ENCODE measurements around the gene TANC1.
"Not testable (repeated sequence)": the region's sequence is repeated elsewhere in the genome, so short reads cannot be mapped to it uniquely, and the experiment has no call there.

The TANC1 gene

GRCh38 chr2:159131914-159132281, 163.5 kb downstream of the TANC1 start:
- Histone ChIP-seq H3K9me3 (ENCODE audit: control insufficient read depth, insufficient read depth, low read length) (no peaks in the 10 kb centered on the region), H3K36me3 (ENCODE audit: insufficient read depth, low read length) (no peaks in the 10 kb centered on the region), H3K9ac (ENCODE audit: low read depth, low read length) (no peak overlapping the region), H3K4me1 (ENCODE audit: insufficient read depth, low read length) (peaks cover 4% of the 10 kb centered on the region; the same call in 1 of the 2 replicates)

- no peaks in the 10 kb centered on the region for H3K36me3 ChIP-seq (ENCODE audit: insufficient read depth, low read length)
- H3K9ac ChIP-seq (ENCODE audit: low read depth, low read length), result no peak overlapping the region
- H3K9me3 ChIP-seq (ENCODE audit: control insufficient read depth, insufficient read depth, low read length), result no peaks in the 10 kb centered on the region
- H3K4me1 ChIP-seq (ENCODE audit: insufficient read depth, low read length), result peaks cover 13% of the 10 kb centered on the region
Observed at GRCh38 chr2:159133797-159134196, 165.4 kb downstream of the TANC1 start.

- H3K4me1 ChIP-seq (ENCODE audit: insufficient read depth, low read length), result peaks cover 15% of the 10 kb centered on the region
Observed at GRCh38 chr2:159134979-159135378, 166.5 kb downstream of the TANC1 start.

GRCh38 chr2:159136391-159136790, 168.0 kb downstream of the TANC1 start:
- H3K36me3 ChIP-seq (ENCODE audit: insufficient read depth, low read length), result no peaks in the 10 kb centered on the region
- H3K9me3 ChIP-seq (ENCODE audit: control insufficient read depth, insufficient read depth, low read length), result no peaks in the 10 kb centered on the region
- no peak overlapping the region for H3K9ac ChIP-seq (ENCODE audit: low read depth, low read length)
- peaks cover 14% of the 10 kb centered on the region for H3K4me1 ChIP-seq (ENCODE audit: insufficient read depth, low read length)

More at GRCh38 chr2:159134979-159135378, 166.5 kb downstream of the TANC1 start:
- Histone ChIP-seq H3K9me3 (ENCODE audit: control insufficient read depth, insufficient read depth, low read length) (no peaks in the 10 kb centered on the region), H3K9ac (ENCODE audit: low read depth, low read length) (no peak overlapping the region), H3K36me3 (ENCODE audit: insufficient read depth, low read length) (no peaks in the 10 kb centered on the region)

GRCh38 chr2:159137511-159138241, 169.2 kb downstream of the TANC1 start:
- H3K4me1 ChIP-seq (ENCODE audit: insufficient read depth, low read length), result peaks cover 10% of the 10 kb centered on the region; the same call in 1 of the 2 replicates
- no peaks in the 10 kb centered on the region for H3K9me3 ChIP-seq (ENCODE audit: control insufficient read depth, insufficient read depth, low read length)
- H3K36me3 ChIP-seq (ENCODE audit: insufficient read depth, low read length), result no peaks in the 10 kb centered on the region
- H3K9ac ChIP-seq (ENCODE audit: low read depth, low read length), result no peak overlapping the region

- Histone ChIP-seq H3K9ac (ENCODE audit: low read depth, low read length) (no peak overlapping the region), H3K4me1 (ENCODE audit: insufficient read depth, low read length) (peaks cover 10% of the 10 kb centered on the region; the same call in 1 of the 2 replicates), H3K9me3 (ENCODE audit: control insufficient read depth, insufficient read depth, low read length) (no peaks in the 10 kb centered on the region), H3K36me3 (ENCODE audit: insufficient read depth, low read length) (no peaks in the 10 kb centered on the region)
Observed at GRCh38 chr2:159138642-159139182, 170.3 kb downstream of the TANC1 start.

- Histone ChIP-seq H3K9ac (ENCODE audit: low read depth, low read length) (no peak overlapping the region), H3K36me3 (ENCODE audit: insufficient read depth, low read length) (no peaks in the 10 kb centered on the region), H3K4me1 (ENCODE audit: insufficient read depth, low read length) (peaks cover 10% of the 10 kb centered on the region; the same call in 1 of the 2 replicates), H3K9me3 (ENCODE audit: control insufficient read depth, insufficient read depth, low read length) (no peaks in the 10 kb centered on the region)
Observed at GRCh38 chr2:159139216-159139933, 170.9 kb downstream of the TANC1 start.

GRCh38 chr2:159140070-159140769, 171.8 kb downstream of the TANC1 start:
- H3K36me3 ChIP-seq (ENCODE audit: insufficient read depth, low read length), result no peaks in the 10 kb centered on the region
- no peaks in the 10 kb centered on the region for H3K9me3 ChIP-seq (ENCODE audit: control insufficient read depth, insufficient read depth, low read length)
- peaks cover 10% of the 10 kb centered on the region; the same call in 1 of the 2 replicates for H3K4me1 ChIP-seq (ENCODE audit: insufficient read depth, low read length)
- H3K9ac ChIP-seq (ENCODE audit: low read depth, low read length), result no peak overlapping the region

- H3K4me1 ChIP-seq (ENCODE audit: insufficient read depth, low read length), result peaks cover 10% of the 10 kb centered on the region; the same call in 1 of the 2 replicates
- H3K9ac ChIP-seq (ENCODE audit: low read depth, low read length); H3K36me3 ChIP-seq (ENCODE audit: insufficient read depth, low read length); H3K9me3 ChIP-seq (ENCODE audit: control insufficient read depth, insufficient read depth, low read length): not testable (repeated sequence)
Observed at GRCh38 chr2:159140821-159141220, 172.4 kb downstream of the TANC1 start.

GRCh38 chr2:159144776-159145614, 176.6 kb downstream of the TANC1 start:
- Histone ChIP-seq H3K9ac (ENCODE audit: low read depth, low read length) (no peak overlapping the region), H3K9me3 (ENCODE audit: control insufficient read depth, insufficient read depth, low read length) (no peaks in the 10 kb centered on the region), H3K4me1 (ENCODE audit: insufficient read depth, low read length) (no peaks in the 10 kb centered on the region), H3K36me3 (ENCODE audit: insufficient read depth, low read length) (no peaks in the 10 kb centered on the region)

GRCh38 chr2:159145745-159146354, 177.4 kb downstream of the TANC1 start:
- no peak overlapping the region for H3K9ac ChIP-seq (ENCODE audit: low read depth, low read length)
- no peaks in the 10 kb centered on the region for H3K4me1 ChIP-seq (ENCODE audit: insufficient read depth, low read length)
- H3K36me3 ChIP-seq (ENCODE audit: insufficient read depth, low read length), result no peaks in the 10 kb centered on the region
- H3K9me3 ChIP-seq (ENCODE audit: control insufficient read depth, insufficient read depth, low read length), result no peaks in the 10 kb centered on the region

- Histone ChIP-seq H3K9me3 (ENCODE audit: control insufficient read depth, insufficient read depth, low read length) (no peaks in the 10 kb centered on the region), H3K36me3 (ENCODE audit: insufficient read depth, low read length) (no peaks in the 10 kb centered on the region), H3K9ac (ENCODE audit: low read depth, low read length) (no peak overlapping the region), H3K4me1 (ENCODE audit: insufficient read depth, low read length) (no peaks in the 10 kb centered on the region)
Observed at GRCh38 chr2:159146996-159147666, 178.7 kb downstream of the TANC1 start.

GRCh38 chr2:159147690-159148089, 179.2 kb downstream of the TANC1 start:
- Histone ChIP-seq H3K9ac (ENCODE audit: low read depth, low read length) (no peak overlapping the region), H3K4me1 (ENCODE audit: insufficient read depth, low read length) (no peaks in the 10 kb centered on the region), H3K9me3 (ENCODE audit: control insufficient read depth, insufficient read depth, low read length) (no peaks in the 10 kb centered on the region), H3K36me3 (ENCODE audit: insufficient read depth, low read length) (no peaks in the 10 kb centered on the region)

All from ES-I3 (cell line).